ENCODE data around the gene SGK2. TPM values are rescaled to one million over a fixed set of nuclear protein-coding genes. Genes with fewer than 3 reads are reported as not detected.
A peak's percentile ranks its signal among the peaks of the same experiment; 100 is the strongest.

SGK2 gene
- polyA plus RNA-seq, 2 of the 4 experiments (the other 2 are of a cell fraction): 9.4 to 12.2 TPM

GRCh38 chr20:43554369-43554768 lies 4.5 kb upstream of the SGK2 start:
- TF ChIP-seq ZNF302 (CRISPR knock-in tag; IDR thresholded peaks at IDR 0.05) (no peak), HOXA7 (CRISPR knock-in tag; IDR thresholded peaks at IDR 0.05) (no peak), BCL3 (IDR thresholded peaks at IDR 0.05) (no peak)
- no peak for DNase-seq (ENCODE audit: low read depth in 1 of 2, low spot score in 1 of 2)
- H3K4me3 ChIP-seq: no peak overlapping the region
- no peak for FAIRE-seq
- H3K9me3 ChIP-seq: no peaks in the 10 kb centered on the region
- no peak for ATAC-seq
- POLR2A ChIA-PET: no interaction called here
- peaks cover 33% of the 10 kb centered on the region for H3K4me1 ChIP-seq
- H3K27ac ChIP-seq: no peak overlapping the region
- WGBS (ENCODE audit: missing lambda C conversion rate): 88% methylated on average over 3 of the region's 3 CpGs
- no peak overlapping the region for H3K4me2 ChIP-seq
- CTCF ChIA-PET: interaction anchor here (4.6 kb wide), 1 partner anchor 16 kb away, joined by 27 read pairs; no protein-coding TSS in a partner anchor

- FAIRE-seq: no peak
- peak overlapping the region; percentile 97 for H3K27ac ChIP-seq
- ATAC-seq: no peak
- no peak for DNase-seq (ENCODE audit: low read depth in 1 of 2, low spot score in 1 of 2)
- H3K9me3 ChIP-seq: no peaks in the 10 kb centered on the region
- 50% methylated on average over 8 of the region's 8 CpGs for WGBS (ENCODE audit: missing lambda C conversion rate)
- H3K4me3 ChIP-seq: peak overlapping the region; percentile 22; the same call in 1 of the 3 replicates
- ChIA-PET POLR2A (interaction anchor here (0.5 to 1.6 kb wide), 4 partner anchors 14 to 133 kb away, joined by 3 to 12 read pairs (median 4); partner anchors contain the start of gene IFT52), CTCF (interaction anchor here (0.6 to 5.4 kb wide), 5 partner anchors 9 to 533 kb away, joined by 3 to 56 read pairs (median 4); no protein-coding TSS in a partner anchor)
- TF ChIP-seq HES2 (IDR thresholded peaks at IDR 0.05) (no peak), HOXB5 (CRISPR knock-in tag; IDR thresholded peaks at IDR 0.05) (no peak), CHD4 (IDR thresholded peaks at IDR 0.05; ENCODE audit: borderline replicate concordance) (no peak), HOXA7 (CRISPR knock-in tag; IDR thresholded peaks at IDR 0.05) (no peak), CHD2 (IDR thresholded peaks at IDR 0.05; ENCODE audit: low read length, partially characterized antibody) (no peak)
- H3K4me2 ChIP-seq: peak overlapping the region; percentile 82
- H3K4me1 ChIP-seq: peaks cover 40% of the 10 kb centered on the region
These were observed 540 bp downstream of the SGK2 start for GRCh38 chr20:43559147-43559987.

GRCh38 chr20:43560974-43561373 lies 2.1 kb downstream of the SGK2 start:
- Histone ChIP-seq H3K4me3 (no peak overlapping the region), H3K27ac (peak overlapping the region in 1 of 2 experiments; percentile 52; a peak in 2 of 6 replicates), H3K4me1 (peaks cover 37% of the 10 kb centered on the region), H3K4me2 (no peak overlapping the region), H3K9me3 (no peaks in the 10 kb centered on the region)
- FAIRE-seq (no peak), ATAC-seq (no peak), DNase-seq (ENCODE audit: low read depth in 1 of 2, low spot score in 1 of 2) (no peak)
- CTCF ChIA-PET: interaction anchor here (1.0 to 1.3 kb wide), 3 partner anchors 18 to 32 kb away, joined by 3 read pairs; no protein-coding TSS in a partner anchor
- POLR2A ChIA-PET: interaction anchor here (0.7 kb wide), 1 partner anchor 30 kb away, joined by 3 read pairs; the partner anchor contains the start of gene IFT52
- WGBS (ENCODE audit: missing lambda C conversion rate): 92% methylated on average over 3 of the region's 3 CpGs
- TF ChIP-seq HEYL (CRISPR knock-in tag; IDR thresholded peaks at IDR 0.05) (no peak), NR3C1 (IDR thresholded peaks at IDR 0.05) (no peak), TFCP2L1 (CRISPR knock-in tag; IDR thresholded peaks at IDR 0.05) (no peak), ZNF302 (CRISPR knock-in tag; IDR thresholded peaks at IDR 0.05) (no peak), SMC3 (IDR thresholded peaks at IDR 0.05) (no peak), HOXB5 (CRISPR knock-in tag; IDR thresholded peaks at IDR 0.05) (no peak), TP53 (CRISPR knock-in tag; IDR thresholded peaks at IDR 0.05) (no peak), REST (IDR thresholded peaks at IDR 0.05) (no peak), HOXB13 (CRISPR knock-in tag; IDR thresholded peaks at IDR 0.05; ENCODE audit: low read depth) (no peak), KDM1A (IDR thresholded peaks at IDR 0.05; ENCODE audit: low read depth) (no peak), FOSB (CRISPR knock-in tag; IDR thresholded peaks at IDR 0.05) (no peak), CHD4 (IDR thresholded peaks at IDR 0.05; ENCODE audit: borderline replicate concordance) (no peak), PBX3 (IDR thresholded peaks at IDR 0.05) (no peak), KDM5A (IDR thresholded peaks at IDR 0.05) (no peak)
